GM12873 (cell line): ENCODE measurements around the gene KRT24.
A peak's percentile ranks its signal among the peaks of the same experiment; 100 is the strongest.

Experiments
- TF ChIP-seq, protein P1 (sequence below): IDR thresholded peaks from 2 replicates; pipeline ENCODE4 v1.5.1; 2012; ENCODE audit warnings: low read depth, mild to moderate bottlenecking, moderate library complexity, low read length, control low read depth; ENCODE audit not compliant: insufficient read depth; ENCODE audit errors: missing control alignments

The KRT24 gene

GRCh38 chr17:40703652-40704051, at the start of gene KRT24:
KRT24 (minus strand) TSS chr17:40703752; CDS start chr17:40703693, 59 bp downstream.
- TF ChIP-seq, protein P1, sequence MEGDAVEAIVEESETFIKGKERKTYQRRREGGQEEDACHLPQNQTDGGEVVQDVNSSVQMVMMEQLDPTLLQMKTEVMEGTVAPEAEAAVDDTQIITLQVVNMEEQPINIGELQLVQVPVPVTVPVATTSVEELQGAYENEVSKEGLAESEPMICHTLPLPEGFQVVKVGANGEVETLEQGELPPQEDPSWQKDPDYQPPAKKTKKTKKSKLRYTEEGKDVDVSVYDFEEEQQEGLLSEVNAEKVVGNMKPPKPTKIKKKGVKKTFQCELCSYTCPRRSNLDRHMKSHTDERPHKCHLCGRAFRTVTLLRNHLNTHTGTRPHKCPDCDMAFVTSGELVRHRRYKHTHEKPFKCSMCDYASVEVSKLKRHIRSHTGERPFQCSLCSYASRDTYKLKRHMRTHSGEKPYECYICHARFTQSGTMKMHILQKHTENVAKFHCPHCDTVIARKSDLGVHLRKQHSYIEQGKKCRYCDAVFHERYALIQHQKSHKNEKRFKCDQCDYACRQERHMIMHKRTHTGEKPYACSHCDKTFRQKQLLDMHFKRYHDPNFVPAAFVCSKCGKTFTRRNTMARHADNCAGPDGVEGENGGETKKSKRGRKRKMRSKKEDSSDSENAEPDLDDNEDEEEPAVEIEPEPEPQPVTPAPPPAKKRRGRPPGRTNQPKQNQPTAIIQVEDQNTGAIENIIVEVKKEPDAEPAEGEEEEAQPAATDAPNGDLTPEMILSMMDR, result no peak

DNA sequence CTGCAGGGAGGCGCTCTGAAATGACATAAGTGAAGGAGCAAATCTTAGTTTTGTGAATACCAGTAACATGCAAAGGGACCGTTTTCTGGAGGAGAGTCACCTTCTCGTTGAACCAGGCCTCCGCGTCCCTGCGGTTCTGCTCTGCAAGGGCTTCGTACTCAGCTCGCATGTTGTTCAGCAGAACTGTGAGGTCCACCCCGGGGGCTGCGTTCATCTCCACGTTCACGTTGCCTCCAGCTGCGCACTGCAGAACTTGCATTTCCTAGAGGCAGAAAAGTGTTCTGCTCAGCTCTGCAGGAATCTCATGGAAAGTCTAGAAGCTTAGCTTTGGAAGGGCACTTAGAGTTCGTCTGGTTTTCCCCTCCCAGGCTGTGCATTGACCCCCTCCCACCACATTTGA, 47.5 kb upstream of the KRT24 start:
- TF ChIP-seq, protein P1, result no peak

DNA sequence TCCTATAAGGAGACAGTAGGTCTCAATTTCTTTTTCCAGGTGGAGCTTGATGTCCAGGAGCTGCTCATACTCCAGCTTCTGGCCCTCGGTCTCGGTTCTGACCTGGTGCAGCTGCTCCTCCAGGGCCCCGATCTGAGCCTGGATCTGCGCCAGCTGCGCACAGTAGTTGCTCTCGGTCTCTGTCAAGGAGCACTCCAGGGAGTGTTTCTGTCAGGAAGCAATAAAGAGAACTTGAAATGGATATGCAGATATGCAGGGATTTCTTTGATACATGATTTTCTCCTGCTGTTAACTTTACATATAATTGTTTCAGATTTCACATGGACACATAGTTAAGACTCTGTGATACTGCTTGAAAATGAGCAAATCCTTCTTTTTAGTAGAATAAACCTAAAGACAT, 46.8 kb upstream of the KRT24 start:
- TF ChIP-seq, protein P1, result no peak

DNA sequence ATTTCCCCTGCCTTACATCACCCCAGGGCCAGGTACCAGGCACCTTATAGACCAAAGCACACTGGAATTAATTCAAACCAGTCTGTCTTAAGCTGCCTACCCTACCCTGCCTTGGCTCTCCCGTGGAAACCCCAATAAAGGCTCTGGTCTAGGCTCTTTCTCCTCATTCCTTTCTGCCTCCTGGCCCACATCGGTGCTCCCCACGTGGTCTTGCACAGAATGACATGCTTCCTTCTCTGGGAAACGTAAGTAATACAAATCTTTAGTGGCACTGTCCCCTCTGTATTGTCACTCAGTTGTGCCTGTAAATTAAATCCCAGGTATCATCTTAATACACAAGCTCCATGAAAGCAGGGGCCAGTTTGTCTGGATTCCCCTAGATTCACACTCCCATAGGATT, 35.0 kb upstream of the KRT24 start:
- TF ChIP-seq, protein P1, result peak; percentile 11

- TF ChIP-seq, protein P1, result no peak
These were observed 31.5 kb upstream of the KRT24 start for GRCh38 chr17:40735016-40735415.

DNA sequence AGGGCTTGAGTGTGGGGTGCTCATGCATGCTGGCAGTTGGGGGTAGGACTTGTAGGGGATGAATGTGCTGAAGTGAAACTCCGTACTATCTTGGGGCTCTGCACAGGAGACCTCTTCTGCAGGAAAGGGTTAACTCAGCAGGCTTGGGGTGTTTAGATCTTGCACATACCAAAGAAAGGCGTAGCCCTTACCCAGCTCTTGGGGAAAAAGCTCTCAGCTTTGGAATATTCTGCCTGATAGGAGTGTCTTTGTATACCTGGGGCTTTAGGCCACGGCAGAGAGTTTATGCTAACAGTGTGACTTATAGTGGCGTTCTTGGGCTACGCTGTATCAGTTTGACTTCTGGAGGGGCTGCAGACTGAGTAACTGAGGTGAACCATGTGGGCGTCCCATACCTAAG, 30.5 kb upstream of the KRT24 start:
- TF ChIP-seq, protein P1, result no peak

GRCh38 chr17:40730970-40731369, 27.4 kb upstream of the KRT24 start:
- TF ChIP-seq, protein P1, result no peak
